Ishikawa (cell line): ENCODE measurements around the gene TSPAN5.

ENCODE experiments used
- CEBPB ChIP-seq: IDR thresholded peaks from 2 replicates; pipeline ENCODE4 v1.6.1; 2012
- CREB1 ChIP-seq: IDR thresholded peaks from 2 replicates; pipeline ENCODE4 v1.6.1; 2012; ENCODE audit warnings: low read depth
- EGR1 ChIP-seq: IDR thresholded peaks from 2 replicates; pipeline ENCODE4 v1.6.1; 2012
- EP300 ChIP-seq: IDR thresholded peaks from 2 replicates; pipeline ENCODE4 v1.6.1; 2012; ENCODE audit warnings: borderline replicate concordance
- FOXM1 ChIP-seq: IDR thresholded peaks from 2 replicates; pipeline ENCODE4 v1.6.1; 2012; ENCODE audit warnings: low read depth, borderline replicate concordance
- MAX ChIP-seq: IDR thresholded peaks from 2 replicates; pipeline ENCODE4 v1.6.1; 2012
- NFIC ChIP-seq: IDR thresholded peaks from 2 replicates; pipeline ENCODE4 v1.6.1; 2012
- RAD21 ChIP-seq: IDR thresholded peaks from 2 replicates; pipeline ENCODE4 v1.6.1; 2012; ENCODE audit warnings: low read depth
- TAF1 ChIP-seq: IDR thresholded peaks from 2 replicates; pipeline ENCODE4 v1.6.1; 2012; ENCODE audit warnings: low read depth, mild to moderate bottlenecking
- TCF12 ChIP-seq: IDR thresholded peaks from 2 replicates; pipeline ENCODE4 v1.6.1; 2012; ENCODE audit warnings: low read depth
- TEAD4 ChIP-seq: IDR thresholded peaks from 2 replicates; pipeline ENCODE4 v1.6.1; 2012
- YY1 ChIP-seq: IDR thresholded peaks from 2 replicates; pipeline ENCODE4 v1.6.1; 2012; ENCODE audit warnings: low read depth
- ZBTB7A ChIP-seq: IDR thresholded peaks from 2 replicates; pipeline ENCODE4 v1.6.1; 2012; ENCODE audit warnings: low read depth
- TF ChIP-seq, protein P1 (sequence below): IDR thresholded peaks from 2 replicates; pipeline ENCODE4 v1.6.1; 2012; ENCODE audit warnings: low read depth, mild to moderate bottlenecking
- TF ChIP-seq, protein P2 (sequence below): IDR thresholded peaks from 2 replicates; pipeline ENCODE4 v1.6.1; 2012

Gene TSPAN5

GRCh38 chr4:98646422-98646821 lies 12.0 kb downstream of the TSPAN5 start:
- TF ChIP-seq NFIC (no peak), YY1 (no peak), MAX (no peak), CREB1 (no peak), TAF1 (no peak), RAD21 (no peak), CEBPB (no peak), TCF12 (no peak), ZBTB7A (no peak), EGR1 (no peak), EP300 (no peak), TEAD4 (no peak), FOXM1 (no peak)
- TF ChIP-seq, protein P1, sequence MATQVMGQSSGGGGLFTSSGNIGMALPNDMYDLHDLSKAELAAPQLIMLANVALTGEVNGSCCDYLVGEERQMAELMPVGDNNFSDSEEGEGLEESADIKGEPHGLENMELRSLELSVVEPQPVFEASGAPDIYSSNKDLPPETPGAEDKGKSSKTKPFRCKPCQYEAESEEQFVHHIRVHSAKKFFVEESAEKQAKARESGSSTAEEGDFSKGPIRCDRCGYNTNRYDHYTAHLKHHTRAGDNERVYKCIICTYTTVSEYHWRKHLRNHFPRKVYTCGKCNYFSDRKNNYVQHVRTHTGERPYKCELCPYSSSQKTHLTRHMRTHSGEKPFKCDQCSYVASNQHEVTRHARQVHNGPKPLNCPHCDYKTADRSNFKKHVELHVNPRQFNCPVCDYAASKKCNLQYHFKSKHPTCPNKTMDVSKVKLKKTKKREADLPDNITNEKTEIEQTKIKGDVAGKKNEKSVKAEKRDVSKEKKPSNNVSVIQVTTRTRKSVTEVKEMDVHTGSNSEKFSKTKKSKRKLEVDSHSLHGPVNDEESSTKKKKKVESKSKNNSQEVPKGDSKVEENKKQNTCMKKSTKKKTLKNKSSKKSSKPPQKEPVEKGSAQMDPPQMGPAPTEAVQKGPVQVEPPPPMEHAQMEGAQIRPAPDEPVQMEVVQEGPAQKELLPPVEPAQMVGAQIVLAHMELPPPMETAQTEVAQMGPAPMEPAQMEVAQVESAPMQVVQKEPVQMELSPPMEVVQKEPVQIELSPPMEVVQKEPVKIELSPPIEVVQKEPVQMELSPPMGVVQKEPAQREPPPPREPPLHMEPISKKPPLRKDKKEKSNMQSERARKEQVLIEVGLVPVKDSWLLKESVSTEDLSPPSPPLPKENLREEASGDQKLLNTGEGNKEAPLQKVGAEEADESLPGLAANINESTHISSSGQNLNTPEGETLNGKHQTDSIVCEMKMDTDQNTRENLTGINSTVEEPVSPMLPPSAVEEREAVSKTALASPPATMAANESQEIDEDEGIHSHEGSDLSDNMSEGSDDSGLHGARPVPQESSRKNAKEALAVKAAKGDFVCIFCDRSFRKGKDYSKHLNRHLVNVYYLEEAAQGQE, result no peak
- TF ChIP-seq, protein P2, sequence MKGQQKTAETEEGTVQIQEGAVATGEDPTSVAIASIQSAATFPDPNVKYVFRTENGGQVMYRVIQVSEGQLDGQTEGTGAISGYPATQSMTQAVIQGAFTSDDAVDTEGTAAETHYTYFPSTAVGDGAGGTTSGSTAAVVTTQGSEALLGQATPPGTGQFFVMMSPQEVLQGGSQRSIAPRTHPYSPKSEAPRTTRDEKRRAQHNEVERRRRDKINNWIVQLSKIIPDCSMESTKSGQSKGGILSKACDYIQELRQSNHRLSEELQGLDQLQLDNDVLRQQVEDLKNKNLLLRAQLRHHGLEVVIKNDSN, result no peak

DNA sequence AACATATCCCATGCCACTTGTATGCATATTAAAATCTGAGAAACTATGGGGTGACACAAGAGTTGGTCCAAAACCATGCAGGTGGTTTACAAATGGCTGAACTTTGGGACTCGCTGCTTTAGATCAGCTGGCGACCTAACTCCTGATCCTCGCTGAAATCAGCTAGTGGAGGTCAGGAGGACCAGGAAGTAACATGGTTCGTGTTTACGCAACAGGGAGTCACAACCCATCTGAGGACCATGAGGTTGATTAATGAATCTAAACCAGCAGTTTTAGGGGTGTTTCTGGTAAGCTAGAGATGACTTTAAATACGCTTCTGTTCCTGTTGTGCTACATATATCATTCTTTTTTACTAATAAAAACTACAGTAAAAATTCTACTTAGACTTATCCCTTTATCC lies 12.9 kb downstream of the TSPAN5 start:
- TF ChIP-seq NFIC (no peak), RAD21 (no peak), TEAD4 (no peak), MAX (no peak), ZBTB7A (no peak), EGR1 (no peak), CEBPB (no peak), EP300 (no peak), TCF12 (no peak), YY1 (no peak)
- TF ChIP-seq, protein P1, result no peak
- TF ChIP-seq, protein P2, result no peak

DNA sequence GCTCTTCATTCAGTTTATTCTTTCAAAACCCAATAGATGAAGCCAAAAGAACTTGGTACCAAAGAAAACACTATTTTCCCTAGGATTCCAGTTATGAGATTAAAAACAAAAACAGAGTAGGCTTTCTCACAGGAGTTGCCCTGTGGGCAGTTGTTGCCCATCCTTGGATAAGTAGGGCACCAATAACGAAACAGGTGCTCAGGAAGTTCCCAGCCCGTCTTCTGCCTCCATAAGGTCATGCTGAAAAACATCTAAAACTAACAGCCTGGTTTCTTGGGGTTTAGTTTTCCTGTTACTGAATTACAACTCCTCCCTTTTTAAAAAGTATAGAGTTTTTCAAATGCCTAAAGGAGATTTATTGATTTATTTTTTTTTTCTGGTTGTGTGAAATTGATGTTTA lies 14.7 kb downstream of the TSPAN5 start:
- TF ChIP-seq YY1 (no peak), RAD21 (no peak), TEAD4 (no peak), TAF1 (no peak), TCF12 (no peak), FOXM1 (no peak), NFIC (no peak), EGR1 (no peak), MAX (no peak), CEBPB (no peak), ZBTB7A (no peak)
- TF ChIP-seq, protein P2, result no peak

DNA sequence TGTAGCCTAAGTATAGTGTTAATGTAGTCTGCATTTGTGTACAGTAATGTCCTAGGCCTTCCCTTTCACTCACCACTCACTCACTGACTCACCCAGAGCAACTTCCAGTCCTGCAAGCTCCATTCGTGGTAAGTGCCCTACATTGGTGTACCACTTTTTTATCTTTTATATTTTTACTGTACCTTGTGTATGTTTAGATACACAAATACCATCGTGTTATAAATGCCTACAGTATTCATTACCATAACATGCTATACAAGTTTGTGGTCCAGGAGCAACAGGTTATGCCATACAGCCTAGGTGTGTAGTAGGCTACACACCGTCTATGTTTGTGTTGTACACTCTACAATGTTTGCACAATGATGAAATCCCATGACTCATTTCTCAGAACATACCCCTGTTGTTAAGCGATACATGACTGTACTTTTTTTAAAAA lies 15.4 kb downstream of the TSPAN5 start:
- TF ChIP-seq TEAD4 (no peak), CREB1 (no peak), TAF1 (no peak), EGR1 (no peak), FOXM1 (no peak), MAX (no peak), TCF12 (no peak), EP300 (no peak), CEBPB (no peak), NFIC (no peak), YY1 (no peak), RAD21 (no peak), ZBTB7A (no peak)
- TF ChIP-seq, protein P1, result no peak
- TF ChIP-seq, protein P2, result no peak
